Astrocyte of the cerebellum (primary cell): ENCODE measurements around the gene CTXN1.
"Not testable (repeated sequence)": the region's sequence is repeated elsewhere in the genome, so short reads cannot be mapped to it uniquely, and the experiment has no call there.

Source experiments
- DNase-seq: peaks from one replicate; pipeline ENCODE4 v3.0.0-alpha.2; 2011; ENCODE audit warnings: low read depth
- H3K4me3 ChIP-seq: 2 replicates; pipeline ENCODE4 v1.5.1; 2011; ENCODE audit warnings: mild to moderate bottlenecking, low read depth, low read length, moderate library complexity
- CTCF ChIP-seq: IDR thresholded peaks from 2 replicates; pipeline ENCODE4 v1.5.1; 2012; ENCODE audit warnings: low read length, low read depth, moderate library complexity, mild to moderate bottlenecking; ENCODE audit errors: missing control alignments
- in situ Hi-C: cut with HindIII; loops from 2 replicates; pipeline ENCODE4 v1.10.0; 2017; ENCODE audit warnings: low sequenced_read_pairs

Gene CTXN1

GRCh38 chr19:7921302-7921966 lies 4.5 kb downstream of the CTXN1 start:
- DNase-seq, result no peak

GRCh38 chr19:7920519-7921301 lies 5.2 kb downstream of the CTXN1 start:
- peak overlapping the region; percentile 64 for H3K4me3 ChIP-seq
- in situ Hi-C loops, result no loop called here
- peak; percentile 91 for DNase-seq
- TF ChIP-seq CTCF, result no peak

More at GRCh38 chr19:7921302-7921966, 4.5 kb downstream of the CTXN1 start:
- peak overlapping the region; percentile 48 for H3K4me3 ChIP-seq
- in situ Hi-C loops, result no loop called here
- no peak for TF ChIP-seq CTCF

GRCh38 chr19:7919610-7920518 lies 6.1 kb downstream of the CTXN1 start, which contains the start of gene SNAPC2:
Gene SNAPC2, plus strand, starts transcription at chr19:7920338. Its CDS starts 29 bp downstream, at chr19:7920367.
- in situ Hi-C loops, result no loop called here
- peak within 1 kb of the TSS; percentile 64 for H3K4me3 ChIP-seq
- DNase-seq, result peak; percentile 84
- no peak for TF ChIP-seq CTCF

DNA sequence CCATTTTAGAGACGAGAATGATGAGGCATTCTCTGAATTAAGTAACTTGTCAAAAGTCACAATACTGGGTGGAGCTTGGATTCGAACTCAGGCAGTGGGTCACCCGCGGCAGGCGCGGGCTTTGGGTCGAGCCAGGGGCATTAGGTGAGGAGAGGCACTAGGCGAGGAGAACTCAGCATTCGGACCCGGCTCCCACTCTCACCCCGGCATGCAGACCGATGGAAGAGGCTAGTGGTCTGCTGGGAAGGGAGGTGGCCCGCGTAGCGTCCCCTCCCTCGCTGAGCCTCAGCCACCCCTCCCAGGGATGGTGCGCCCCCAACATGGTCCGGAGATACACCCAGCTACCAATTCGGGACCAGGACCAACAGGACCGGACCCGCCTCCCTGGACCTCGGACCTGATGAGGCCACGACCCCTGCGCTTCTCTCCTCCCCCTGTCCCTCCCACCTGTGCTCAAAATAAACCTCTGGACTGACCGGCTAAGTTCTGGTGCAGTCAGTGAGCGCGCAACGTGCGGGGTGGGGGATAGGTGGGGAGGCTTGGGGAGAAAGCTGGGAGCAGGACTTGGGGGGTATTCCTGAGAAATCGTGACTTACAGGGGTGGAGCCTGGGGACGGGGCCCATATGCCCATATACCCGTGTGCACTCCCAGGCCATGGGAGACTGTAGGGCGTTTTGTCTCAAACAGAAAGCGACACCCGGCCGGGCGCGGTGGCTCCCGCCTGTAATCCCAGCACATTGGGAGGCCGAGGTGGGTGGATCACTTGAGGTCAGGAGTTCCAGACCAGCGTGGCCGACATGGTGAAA lies 7.1 kb downstream of the CTXN1 start:
- in situ Hi-C loops, result no loop called here
- no peak for TF ChIP-seq CTCF
- DNase-seq, result no peak
- no peak overlapping the region for H3K4me3 ChIP-seq

DNA sequence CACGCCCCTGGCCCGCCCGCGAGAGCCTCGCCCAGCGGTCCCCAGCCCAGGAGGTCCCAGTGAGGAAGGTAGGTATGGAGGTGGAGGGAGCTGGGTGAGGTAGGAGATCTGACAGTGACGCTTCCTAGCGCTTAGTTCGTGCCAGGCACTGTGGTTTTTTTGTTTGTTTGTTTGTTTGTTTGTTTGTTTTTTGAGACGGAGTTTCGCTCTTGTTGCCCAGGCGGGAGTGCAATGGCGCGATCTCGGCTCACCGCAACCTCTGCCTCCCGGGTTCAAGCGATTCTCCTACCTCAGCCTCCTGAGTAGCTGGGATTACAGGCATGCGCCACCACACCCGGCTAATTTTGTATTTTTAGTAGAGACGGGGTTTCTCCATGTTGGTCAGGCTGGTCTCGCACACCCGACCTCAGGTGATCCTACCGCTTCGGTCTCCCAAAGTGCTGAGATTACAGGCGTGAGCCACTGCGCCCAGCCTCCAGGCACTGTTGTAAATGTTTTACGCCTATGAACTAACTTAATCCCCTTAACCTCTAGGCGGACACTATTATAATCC lies 7.8 kb downstream of the CTXN1 start:
- in situ Hi-C loops, DNase-seq: not testable (repeated sequence)
- peak overlapping the region; percentile 5 for H3K4me3 ChIP-seq

GRCh38 chr19:7917267-7918061 lies 8.5 kb downstream of the CTXN1 start:
- H3K4me3 ChIP-seq, result peak overlapping the region; percentile 5
- in situ Hi-C loops, result no loop called here
- TF ChIP-seq CTCF, result peak; percentile 74
- no peak for DNase-seq
